GM15510 (cell line): ENCODE results near the gene MRPL43.

Experiments used
- POLR2A ChIP-seq: IDR thresholded peaks from 3 replicates; pipeline ENCODE4 v1.6.1; 2011; ENCODE audit warnings: borderline replicate concordance; ENCODE audit not compliant: insufficient read length; ENCODE audit errors: extremely low read depth

Gene MRPL43

DNA sequence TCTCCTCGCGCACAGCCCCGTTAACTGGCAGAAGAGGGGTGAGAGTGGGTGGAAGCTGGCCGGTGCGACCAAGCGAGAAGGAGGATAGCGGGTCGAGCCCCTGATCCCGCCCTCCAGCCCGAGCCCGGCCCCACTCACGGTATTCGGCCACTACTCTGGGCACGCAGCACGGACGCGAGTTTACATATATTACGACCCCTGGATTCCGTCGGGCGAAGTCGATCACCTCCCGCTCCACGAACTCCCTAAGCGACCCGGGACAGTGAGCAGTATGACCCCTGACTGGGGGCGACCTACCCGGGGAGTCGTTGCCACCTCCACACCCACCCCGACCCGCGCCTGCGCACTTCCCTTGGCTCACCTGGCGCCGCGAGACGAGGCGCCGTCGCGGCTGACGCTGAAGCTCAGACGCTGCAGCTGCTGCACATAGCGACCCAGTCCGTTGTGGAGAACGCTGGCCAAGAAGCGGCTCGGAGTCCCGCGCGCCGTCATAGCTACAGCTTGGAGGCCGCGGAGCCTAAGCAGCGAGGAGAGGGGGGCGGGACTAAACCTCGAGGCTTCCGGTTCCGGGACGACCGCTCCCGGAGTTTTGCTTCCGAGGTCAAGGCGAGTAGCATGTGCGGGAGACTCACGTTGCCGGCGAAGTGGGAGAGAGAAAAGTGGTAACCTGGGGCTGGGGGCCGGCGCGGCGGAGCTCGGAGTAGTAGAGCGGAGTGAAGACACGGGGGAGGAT is at the start of gene MRPL43, which contains the start of gene TWNK:
TSS of gene MRPL43 (minus strand) at position 546 of the 733 bp plus-strand sequence. CDS start at position 492, 54 bp downstream.
TSS of gene TWNK (plus strand) at position 592 of the 733 bp plus-strand sequence. CDS start 668 bp downstream, outside the sequence.
- peak; percentile 69 for TF ChIP-seq POLR2A

DNA sequence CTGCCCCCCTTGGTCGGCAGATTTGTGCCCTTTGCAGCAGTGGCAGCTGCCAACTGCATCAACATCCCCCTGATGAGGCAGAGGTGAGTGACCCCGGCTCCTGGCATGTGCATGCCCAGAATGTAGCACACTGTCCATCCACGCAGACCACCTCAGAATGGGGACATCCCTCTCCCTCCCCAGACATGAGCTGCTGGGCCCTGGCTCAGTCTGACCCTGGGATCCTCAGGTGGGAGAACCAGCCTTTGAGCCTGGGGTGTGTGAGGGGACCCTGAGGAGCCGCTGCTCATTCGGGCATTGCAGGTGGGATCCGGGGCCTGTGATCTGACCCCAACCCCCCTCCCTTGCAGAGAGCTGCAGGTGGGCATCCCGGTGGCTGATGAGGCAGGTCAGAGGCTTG is 49.4 kb upstream of the MRPL43 start:
- TF ChIP-seq POLR2A, result no peak

- no peak for TF ChIP-seq POLR2A
Observed at GRCh38 chr10:101035916-101036702, 48.8 kb upstream of the MRPL43 start.

DNA sequence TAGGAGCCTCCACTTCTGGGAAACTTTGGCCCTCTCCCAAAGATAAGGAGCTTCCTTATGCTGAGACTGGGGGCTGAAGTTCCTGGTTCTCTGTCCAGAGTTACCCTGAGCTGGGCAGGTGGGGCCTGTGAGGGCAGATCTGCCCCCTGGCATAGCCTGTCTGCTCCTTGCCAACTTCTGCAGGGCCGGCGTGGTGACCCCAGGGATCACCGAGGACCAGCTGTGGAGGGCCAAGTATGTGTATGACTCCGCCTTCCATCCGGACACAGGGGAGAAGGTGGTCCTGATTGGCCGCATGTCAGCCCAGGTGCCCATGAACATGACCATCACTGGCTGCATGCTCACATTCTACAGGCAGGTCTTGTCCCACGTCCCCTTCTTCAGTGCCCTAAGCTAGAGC is 48.0 kb upstream of the MRPL43 start:
- no peak for TF ChIP-seq POLR2A

DNA sequence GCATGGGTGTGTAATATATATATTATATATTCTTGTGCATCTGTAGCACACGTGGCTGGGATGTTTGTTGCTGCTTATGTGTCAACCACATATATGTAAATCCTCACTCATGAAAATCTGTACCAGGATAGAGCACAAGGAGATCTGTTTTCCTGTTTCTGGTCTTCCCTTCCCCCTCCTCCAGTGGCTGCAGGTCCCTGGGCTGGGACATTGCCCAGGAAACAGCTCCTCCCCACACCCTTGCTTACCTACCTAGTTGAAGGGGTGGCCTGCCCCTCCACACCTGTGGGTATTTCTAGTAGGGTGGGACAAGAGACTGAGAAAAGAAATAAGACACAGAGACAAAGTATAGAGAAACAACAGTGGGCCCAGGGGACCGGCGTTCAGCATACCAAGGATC is 46.0 kb upstream of the MRPL43 start:
- no peak for TF ChIP-seq POLR2A

DNA sequence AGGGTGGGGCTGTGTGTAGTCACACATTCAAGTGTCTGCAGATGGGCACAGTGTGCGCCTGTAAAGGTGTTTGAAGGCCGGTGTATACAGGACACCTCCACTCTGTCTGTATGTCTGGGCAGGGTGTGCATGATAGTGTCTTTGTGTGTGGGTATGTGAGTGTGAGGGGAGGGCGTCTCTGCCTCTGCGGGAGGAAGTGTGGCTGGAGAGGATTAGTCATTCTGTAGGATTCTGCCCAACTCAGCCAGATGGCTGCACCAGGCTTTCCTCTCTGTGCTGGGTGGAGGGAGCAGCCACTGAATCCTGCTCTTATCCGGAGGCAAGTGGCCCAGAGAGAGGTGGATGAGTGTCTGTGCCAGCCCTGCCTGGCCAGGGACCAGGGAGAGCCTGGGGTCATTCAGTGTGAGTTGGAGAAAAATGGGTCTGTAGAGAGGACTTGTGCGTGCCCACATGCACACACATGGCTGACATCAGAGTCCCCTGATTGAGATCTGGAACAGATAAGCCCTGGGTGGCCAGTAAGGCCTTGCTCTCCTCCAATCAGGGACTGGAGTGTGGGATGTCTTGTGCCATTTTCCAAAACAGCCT is 45.4 kb upstream of the MRPL43 start:
- no peak for TF ChIP-seq POLR2A

- TF ChIP-seq POLR2A, result no peak
Observed at GRCh38 chr10:101031796-101032636, 44.7 kb upstream of the MRPL43 start.

- no peak for TF ChIP-seq POLR2A
Observed at GRCh38 chr10:101031128-101031795, 44.0 kb upstream of the MRPL43 start, which contains the start of the genes PDZD7 and SFXN3. TSS of gene PDZD7 (minus strand) at chr10:101031129. CDS start at chr10:101030219, 910 bp downstream. TSS of gene SFXN3 (plus strand) at chr10:101031234. CDS start at chr10:101034695, 3,461 bp downstream.

- TF ChIP-seq POLR2A, result no peak
Observed at GRCh38 chr10:101030496-101031127, 43.3 kb upstream of the MRPL43 start.

DNA sequence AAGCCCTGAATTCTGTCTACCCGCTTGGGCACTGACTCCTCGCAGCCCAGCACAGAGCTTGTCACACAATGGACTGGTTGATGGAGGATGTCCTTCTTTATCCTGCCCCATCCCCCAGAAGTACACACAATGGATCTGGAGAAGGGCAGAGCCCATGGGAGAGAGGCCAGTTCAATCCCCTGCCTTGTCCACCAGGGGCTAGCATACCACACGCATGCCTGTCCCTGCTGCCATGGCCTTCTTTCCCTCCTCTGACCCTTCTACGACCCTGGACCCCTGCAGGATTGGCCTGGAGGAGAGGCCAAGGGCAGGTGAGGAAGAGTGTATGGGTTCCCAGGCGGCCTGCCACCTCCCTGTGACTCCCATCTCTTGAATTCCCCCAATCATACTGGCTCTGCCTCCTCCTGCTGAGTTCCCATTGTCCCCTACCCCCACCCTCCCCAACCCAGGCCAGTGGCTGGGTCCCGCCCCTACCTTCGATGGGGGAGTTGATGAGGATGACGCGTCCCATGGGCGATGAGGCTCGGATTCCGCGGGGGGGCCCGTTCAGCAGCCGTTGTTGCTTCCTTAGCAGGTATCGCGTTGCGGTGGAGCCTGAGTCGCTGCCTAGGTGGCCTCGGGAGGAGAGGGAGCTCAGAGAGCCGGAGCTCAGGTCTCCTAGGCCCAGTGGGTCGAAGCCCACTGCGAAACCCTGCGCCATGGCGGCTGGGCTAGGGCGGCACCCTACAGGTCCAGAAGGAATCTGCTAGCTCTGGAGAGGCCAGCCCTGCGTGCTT is 42.4 kb upstream of the MRPL43 start:
- TF ChIP-seq POLR2A, result no peak

DNA sequence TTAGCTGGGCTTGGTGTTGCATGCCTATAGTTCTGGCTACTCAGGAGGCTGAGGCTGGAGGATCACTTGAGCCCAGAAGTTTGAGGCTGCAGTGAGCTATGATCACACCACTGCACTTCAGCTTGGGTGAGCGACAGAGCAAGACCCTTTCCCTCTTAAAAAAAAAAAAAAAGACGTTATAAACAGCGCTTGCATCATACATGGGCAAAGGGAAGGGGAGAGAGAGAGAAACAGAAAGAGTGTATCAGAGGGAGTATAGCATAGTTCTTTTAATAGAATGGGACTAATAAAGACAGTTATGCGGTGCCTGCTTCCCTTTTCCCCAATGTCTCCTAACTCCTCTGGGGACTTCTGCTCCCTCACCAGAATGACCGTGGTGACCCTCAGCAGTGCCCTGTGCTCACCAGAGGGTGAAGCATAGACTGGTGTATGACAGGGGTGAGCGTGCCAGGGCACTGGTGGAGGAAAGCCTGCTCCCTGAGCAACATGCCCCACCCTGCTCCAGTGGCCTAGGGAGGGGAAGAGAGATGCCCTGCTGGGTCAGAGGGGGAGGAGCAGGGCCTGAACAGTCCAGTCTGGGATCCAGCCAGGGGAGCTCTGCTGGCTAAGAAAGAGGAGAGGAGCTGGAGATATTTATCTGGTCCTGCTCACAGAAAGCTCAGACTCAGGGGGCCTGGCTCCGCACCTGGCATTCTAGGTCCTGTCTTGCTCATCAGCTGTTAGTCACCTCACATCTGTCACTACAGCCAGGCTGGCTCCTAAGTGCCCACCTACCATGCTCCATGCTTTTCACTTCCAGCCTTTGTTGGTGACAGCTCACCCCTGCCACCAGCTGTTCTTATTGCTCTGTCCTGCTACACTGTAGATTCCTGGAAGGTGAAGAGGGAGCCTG is 41.4 kb upstream of the MRPL43 start:
- no peak for TF ChIP-seq POLR2A

DNA sequence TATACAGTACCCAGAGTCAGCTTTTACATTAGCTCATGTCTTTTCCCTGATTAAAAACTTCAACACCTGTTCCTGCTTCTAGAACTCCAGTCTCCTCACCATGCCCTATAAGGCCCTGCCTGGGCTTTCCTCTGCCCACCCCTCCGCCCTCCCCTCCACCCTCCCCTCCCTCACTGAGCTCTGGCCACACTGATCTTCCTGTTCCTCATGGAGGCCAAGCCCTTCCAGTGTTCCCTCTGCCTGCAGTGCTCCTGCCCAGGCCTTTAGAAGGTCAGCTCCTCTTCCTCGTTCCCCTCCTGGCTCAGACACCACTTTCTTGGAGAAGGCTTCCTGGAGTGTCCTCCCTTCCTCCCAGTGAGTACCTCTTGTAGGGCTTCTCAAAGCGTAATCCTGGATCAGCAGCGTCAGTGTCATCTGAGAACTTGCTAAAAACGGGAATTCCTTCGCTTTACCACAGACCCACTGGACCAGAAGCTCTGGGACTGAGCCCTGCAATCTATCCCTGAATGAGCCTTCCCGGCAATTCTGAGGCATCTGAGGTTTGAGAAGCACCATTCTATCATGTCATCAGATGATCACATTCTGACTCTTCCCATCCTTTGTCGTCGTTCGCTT is 39.9 kb upstream of the MRPL43 start:
- no peak for TF ChIP-seq POLR2A
